ENCODE measurements around the gene SPAG17. TPM values are rescaled to one million over a fixed set of nuclear protein-coding genes. Genes with fewer than 3 reads are reported as not detected.

Gene SPAG17
- total and polyA plus RNA-seq, 4 donors: 11.7 to 35.5 (median 15.0) TPM

DNA sequence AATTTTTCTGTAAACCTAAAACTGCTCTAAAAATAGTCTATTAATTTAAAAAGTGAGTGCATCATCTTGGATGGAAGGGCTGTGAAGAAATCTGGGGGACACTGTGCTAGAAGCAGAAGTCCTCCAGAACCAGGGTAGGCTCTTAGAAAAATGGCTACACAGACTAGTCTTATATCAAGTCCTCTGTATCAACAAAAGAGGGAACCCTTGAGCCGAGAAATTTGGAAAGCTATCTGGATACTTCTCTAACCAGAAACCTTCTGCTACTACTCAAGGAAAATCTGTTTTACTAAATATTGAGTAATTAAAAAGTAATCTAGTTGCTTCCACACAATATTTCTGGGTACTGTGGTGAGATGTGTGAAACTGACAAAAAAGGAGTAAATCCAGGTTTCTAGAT is 163.4 kb downstream of the SPAG17 start:
- Histone ChIP-seq H3K27ac (ENCODE audit: low read depth, low read length) (no peak overlapping the region), H3K36me3 (ENCODE audit: control insufficient read depth, insufficient read depth, low read length) (no peaks in the 10 kb centered on the region), H3K9me3 (ENCODE audit: control insufficient read depth, insufficient read depth, low read length) (no peaks in the 10 kb centered on the region), H3K4me1 (ENCODE audit: control insufficient read depth, insufficient read depth, low read length) (no peaks in the 10 kb centered on the region), H3K27me3 (ENCODE audit: control insufficient read depth, insufficient read depth, low read length) (no peaks in the 10 kb centered on the region), H3K4me3 (ENCODE audit: low read depth, low read length) (no peak overlapping the region)
- WGBS (ENCODE audit: insufficient coverage): no CpG with 5 or more reads among the region's 1 CpG
- DNase-seq (ENCODE audit: low read depth in 4 of 6, low spot score in 6 of 6): peak in 1 of 6 donors; percentile 4

- Histone ChIP-seq H3K27me3 (ENCODE audit: control insufficient read depth, insufficient read depth, low read length) (no peaks in the 10 kb centered on the region), H3K9me3 (ENCODE audit: control insufficient read depth, insufficient read depth, low read length) (no peaks in the 10 kb centered on the region), H3K27ac (ENCODE audit: low read depth, low read length) (no peak overlapping the region), H3K4me3 (ENCODE audit: low read depth, low read length) (no peak overlapping the region), H3K36me3 (ENCODE audit: control insufficient read depth, insufficient read depth, low read length) (no peaks in the 10 kb centered on the region), H3K4me1 (ENCODE audit: control insufficient read depth, insufficient read depth, low read length) (no peaks in the 10 kb centered on the region)
- no CpG with 5 or more reads among the region's 1 CpG for WGBS (ENCODE audit: insufficient coverage)
- no peak for DNase-seq (ENCODE audit: low read depth in 4 of 6, low spot score in 6 of 6)
These were observed 167.0 kb downstream of the SPAG17 start for GRCh38 chr1:118018060-118018459.

DNA sequence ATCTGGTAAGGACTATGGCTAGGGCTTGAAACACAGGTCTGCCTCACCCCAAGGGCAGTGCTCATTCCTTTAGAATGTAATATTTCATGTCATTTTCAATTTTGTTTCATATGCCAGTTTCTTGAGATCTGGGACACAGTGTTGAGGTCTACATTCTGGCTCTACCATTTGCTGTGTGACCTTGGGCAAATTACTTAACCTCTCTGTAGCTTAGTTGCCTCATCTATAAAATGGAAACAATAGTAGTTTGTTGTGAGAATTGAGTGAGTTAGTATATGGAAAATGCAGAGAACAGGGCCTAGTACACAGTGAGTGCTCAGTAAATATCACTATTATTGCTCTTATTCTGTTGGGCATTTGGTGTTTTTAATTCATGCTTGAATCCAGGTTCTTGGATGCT is 171.1 kb downstream of the SPAG17 start:
- Histone ChIP-seq H3K36me3 (ENCODE audit: control insufficient read depth, insufficient read depth, low read length) (no peaks in the 10 kb centered on the region), H3K9me3 (ENCODE audit: control insufficient read depth, insufficient read depth, low read length) (no peaks in the 10 kb centered on the region), H3K27ac (ENCODE audit: low read depth, low read length) (no peak overlapping the region), H3K4me3 (ENCODE audit: low read depth, low read length) (no peak overlapping the region), H3K4me1 (ENCODE audit: control insufficient read depth, insufficient read depth, low read length) (no peaks in the 10 kb centered on the region), H3K27me3 (ENCODE audit: control insufficient read depth, insufficient read depth, low read length) (no peaks in the 10 kb centered on the region)
- DNase-seq (ENCODE audit: low read depth in 4 of 6, low spot score in 6 of 6): no peak

- Histone ChIP-seq H3K36me3 (ENCODE audit: control insufficient read depth, insufficient read depth, low read length) (no peaks in the 10 kb centered on the region), H3K27ac (ENCODE audit: low read depth, low read length) (no peak overlapping the region), H3K4me1 (ENCODE audit: control insufficient read depth, insufficient read depth, low read length) (no peaks in the 10 kb centered on the region), H3K27me3 (ENCODE audit: control insufficient read depth, insufficient read depth, low read length) (no peaks in the 10 kb centered on the region), H3K9me3 (ENCODE audit: control insufficient read depth, insufficient read depth, low read length) (no peaks in the 10 kb centered on the region), H3K4me3 (ENCODE audit: low read depth, low read length) (no peak overlapping the region)
- 100% methylated on average over 3 of the region's 6 CpGs for WGBS (ENCODE audit: insufficient coverage)
- no peak for DNase-seq (ENCODE audit: low read depth in 4 of 6, low spot score in 6 of 6)
These were observed 171.7 kb downstream of the SPAG17 start for GRCh38 chr1:118013336-118013735.

GRCh38 chr1:118012515-118013124 is 172.4 kb downstream of the SPAG17 start:
- 89% methylated on average over 6 of the region's 6 CpGs for WGBS (ENCODE audit: insufficient coverage)
- H3K36me3 ChIP-seq (ENCODE audit: control insufficient read depth, insufficient read depth, low read length): no peaks in the 10 kb centered on the region
- H3K4me3 ChIP-seq (ENCODE audit: low read depth, low read length): no peak overlapping the region
- H3K27me3 ChIP-seq (ENCODE audit: control insufficient read depth, insufficient read depth, low read length): no peaks in the 10 kb centered on the region
- H3K9me3 ChIP-seq (ENCODE audit: control insufficient read depth, insufficient read depth, low read length): no peaks in the 10 kb centered on the region
- H3K27ac ChIP-seq (ENCODE audit: low read depth, low read length): no peak overlapping the region
- DNase-seq (ENCODE audit: low read depth in 4 of 6, low spot score in 6 of 6): no peak
- H3K4me1 ChIP-seq (ENCODE audit: control insufficient read depth, insufficient read depth, low read length): no peaks in the 10 kb centered on the region

GRCh38 chr1:118008011-118008410 is 177.0 kb downstream of the SPAG17 start:
- no peaks in the 10 kb centered on the region for H3K36me3 ChIP-seq (ENCODE audit: control insufficient read depth, insufficient read depth, low read length)
- no peak overlapping the region for H3K27ac ChIP-seq (ENCODE audit: low read depth, low read length)
- H3K4me1 ChIP-seq (ENCODE audit: control insufficient read depth, insufficient read depth, low read length): no peaks in the 10 kb centered on the region
- DNase-seq (ENCODE audit: low read depth in 4 of 6, low spot score in 6 of 6): no peak
- H3K4me3 ChIP-seq (ENCODE audit: low read depth, low read length): no peak overlapping the region
- no peaks in the 10 kb centered on the region for H3K9me3 ChIP-seq (ENCODE audit: control insufficient read depth, insufficient read depth, low read length)
- WGBS (ENCODE audit: insufficient coverage): 96% methylated on average over 7 of the region's 7 CpGs
- H3K27me3 ChIP-seq (ENCODE audit: control insufficient read depth, insufficient read depth, low read length): no peaks in the 10 kb centered on the region

GRCh38 chr1:118007391-118007790 is 177.6 kb downstream of the SPAG17 start:
- no peaks in the 10 kb centered on the region for H3K27me3 ChIP-seq (ENCODE audit: control insufficient read depth, insufficient read depth, low read length)
- no peaks in the 10 kb centered on the region for H3K4me1 ChIP-seq (ENCODE audit: control insufficient read depth, insufficient read depth, low read length)
- no peaks in the 10 kb centered on the region for H3K9me3 ChIP-seq (ENCODE audit: control insufficient read depth, insufficient read depth, low read length)
- H3K27ac ChIP-seq (ENCODE audit: low read depth, low read length): no peak overlapping the region
- no CpG with 5 or more reads among the region's 2 CpGs for WGBS (ENCODE audit: insufficient coverage)
- no peaks in the 10 kb centered on the region for H3K36me3 ChIP-seq (ENCODE audit: control insufficient read depth, insufficient read depth, low read length)
- DNase-seq (ENCODE audit: low read depth in 4 of 6, low spot score in 6 of 6): no peak
- no peak overlapping the region for H3K4me3 ChIP-seq (ENCODE audit: low read depth, low read length)

DNA sequence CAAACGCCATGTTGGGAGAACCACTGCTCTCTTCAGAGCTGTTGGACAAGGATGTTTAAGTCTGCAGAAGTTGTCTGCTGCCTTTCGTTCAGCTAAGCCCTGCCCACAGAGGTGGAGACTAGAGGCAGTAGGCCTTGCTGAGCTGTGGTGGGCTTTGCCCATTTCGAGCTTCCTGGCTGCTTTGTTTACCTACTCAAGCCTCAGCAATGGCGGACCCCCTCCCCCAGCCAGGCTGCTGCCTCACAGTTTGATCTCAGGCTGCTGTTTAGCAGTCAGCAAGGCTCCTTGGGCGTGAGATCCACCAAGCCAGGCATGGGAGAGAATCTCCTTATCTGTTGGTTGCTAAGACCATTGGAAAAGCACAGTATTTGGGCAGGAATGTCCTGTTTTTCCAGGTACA is 180.7 kb downstream of the SPAG17 start:
- Histone ChIP-seq H3K4me1 (ENCODE audit: control insufficient read depth, insufficient read depth, low read length) (no peaks in the 10 kb centered on the region), H3K36me3 (ENCODE audit: control insufficient read depth, insufficient read depth, low read length) (no peaks in the 10 kb centered on the region), H3K9me3 (ENCODE audit: control insufficient read depth, insufficient read depth, low read length) (no peaks in the 10 kb centered on the region), H3K27ac (ENCODE audit: low read depth, low read length) (no peak overlapping the region), H3K4me3 (ENCODE audit: low read depth, low read length) (no peak overlapping the region), H3K27me3 (ENCODE audit: control insufficient read depth, insufficient read depth, low read length) (no peaks in the 10 kb centered on the region)
- DNase-seq (ENCODE audit: low read depth in 4 of 6, low spot score in 6 of 6): no peak
- 79% methylated on average over 5 of the region's 5 CpGs for WGBS (ENCODE audit: insufficient coverage)

- H3K27me3 ChIP-seq (ENCODE audit: control insufficient read depth, insufficient read depth, low read length): no peaks in the 10 kb centered on the region
- H3K27ac ChIP-seq (ENCODE audit: low read depth, low read length): no peak overlapping the region
- 88% methylated on average over 3 of the region's 3 CpGs for WGBS (ENCODE audit: insufficient coverage)
- H3K4me3 ChIP-seq (ENCODE audit: low read depth, low read length): no peak overlapping the region
- H3K4me1 ChIP-seq (ENCODE audit: control insufficient read depth, insufficient read depth, low read length): no peaks in the 10 kb centered on the region
- no peaks in the 10 kb centered on the region for H3K36me3 ChIP-seq (ENCODE audit: control insufficient read depth, insufficient read depth, low read length)
- DNase-seq (ENCODE audit: low read depth in 4 of 6, low spot score in 6 of 6): no peak
- H3K9me3 ChIP-seq (ENCODE audit: control insufficient read depth, insufficient read depth, low read length): no peaks in the 10 kb centered on the region
These were observed 199.1 kb downstream of the SPAG17 start for GRCh38 chr1:117985973-117986372.

DNA sequence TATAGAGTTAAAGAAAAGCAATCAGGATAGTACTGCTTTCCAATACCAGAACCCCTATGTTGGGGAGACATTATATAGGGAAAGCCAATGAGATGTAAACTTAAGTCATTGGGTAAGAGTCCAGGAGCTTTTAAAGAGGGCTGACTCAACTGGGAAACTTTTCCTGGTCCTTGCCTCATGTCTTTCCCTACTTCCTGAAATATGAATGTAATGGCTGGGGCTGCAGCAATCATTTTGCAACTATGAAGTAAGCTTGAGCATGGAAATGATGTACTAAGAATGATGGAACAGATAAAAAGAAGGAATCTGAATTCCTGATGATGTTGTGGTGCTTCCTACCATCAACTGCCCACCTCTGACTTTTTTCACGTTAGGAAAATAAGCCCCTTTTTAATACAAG is 199.8 kb downstream of the SPAG17 start:
- WGBS (ENCODE audit: insufficient coverage): no CpG with 5 or more reads among the region's 1 CpG
- Histone ChIP-seq H3K4me1 (ENCODE audit: control insufficient read depth, insufficient read depth, low read length) (no peaks in the 10 kb centered on the region), H3K9me3 (ENCODE audit: control insufficient read depth, insufficient read depth, low read length) (no peaks in the 10 kb centered on the region), H3K27me3 (ENCODE audit: control insufficient read depth, insufficient read depth, low read length) (no peaks in the 10 kb centered on the region), H3K36me3 (ENCODE audit: control insufficient read depth, insufficient read depth, low read length) (no peaks in the 10 kb centered on the region), H3K27ac (ENCODE audit: low read depth, low read length) (no peak overlapping the region), H3K4me3 (ENCODE audit: low read depth, low read length) (no peak overlapping the region)
- no peak for DNase-seq (ENCODE audit: low read depth in 4 of 6, low spot score in 6 of 6)

Measured in spinal cord (tissue), 10 donors.